Hematopoietic multipotent progenitor cell treated with erythropoietin and hydrocortisone succinate and interleukin-3 and kit ligand, for 4 days (in vitro differentiated cells): ENCODE results near the gene CSNK1G2.
A peak's percentile ranks its signal among the peaks of the same experiment; 100 is the strongest.

Source experiments
- DNase-seq: peaks from one replicate; pipeline ENCODE4 v3.0.0-alpha.2; 2015

CSNK1G2 gene

DNA sequence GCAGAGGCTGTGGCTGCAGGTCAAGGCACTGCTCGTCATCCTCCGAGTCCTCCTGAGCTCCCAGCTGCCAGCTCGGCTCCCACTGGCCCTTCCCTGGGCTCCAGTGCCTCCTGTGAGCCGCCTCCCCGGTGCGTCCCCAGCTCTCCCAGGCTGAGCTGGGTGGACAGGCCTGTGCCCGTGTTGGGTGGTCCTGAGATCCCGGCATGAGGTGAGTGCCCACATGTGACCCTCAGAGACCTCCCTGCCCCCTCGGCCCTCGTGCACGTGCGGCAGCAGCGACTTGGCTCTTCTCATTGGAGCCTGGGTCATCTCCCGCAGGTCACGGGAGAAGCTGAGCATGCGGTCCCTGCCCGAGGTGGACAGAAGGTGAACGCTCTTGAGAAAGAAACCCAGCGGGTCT lies 20.3 kb upstream of the CSNK1G2 start:
- DNase-seq, result no peak

DNA sequence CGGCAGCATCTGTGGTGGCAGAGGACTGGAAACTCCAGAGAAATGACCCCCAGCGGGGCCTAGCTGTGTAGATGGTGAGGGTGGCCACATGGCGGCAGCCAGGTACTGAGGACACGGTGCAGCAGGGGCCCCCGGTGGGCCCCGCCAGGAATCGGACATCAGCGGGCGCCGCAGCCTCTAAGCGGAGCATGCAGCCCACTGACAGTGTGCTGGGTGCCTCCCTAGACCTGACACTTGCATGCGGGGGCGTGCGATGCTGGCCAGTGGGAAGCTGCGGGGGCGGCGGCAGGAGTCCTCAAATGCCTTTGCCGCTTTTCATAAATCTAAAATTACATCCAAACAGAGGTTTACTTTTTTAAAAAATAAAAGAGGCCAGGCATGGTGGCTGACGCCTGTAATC lies 19.6 kb upstream of the CSNK1G2 start:
- DNase-seq, result no peak

DNA sequence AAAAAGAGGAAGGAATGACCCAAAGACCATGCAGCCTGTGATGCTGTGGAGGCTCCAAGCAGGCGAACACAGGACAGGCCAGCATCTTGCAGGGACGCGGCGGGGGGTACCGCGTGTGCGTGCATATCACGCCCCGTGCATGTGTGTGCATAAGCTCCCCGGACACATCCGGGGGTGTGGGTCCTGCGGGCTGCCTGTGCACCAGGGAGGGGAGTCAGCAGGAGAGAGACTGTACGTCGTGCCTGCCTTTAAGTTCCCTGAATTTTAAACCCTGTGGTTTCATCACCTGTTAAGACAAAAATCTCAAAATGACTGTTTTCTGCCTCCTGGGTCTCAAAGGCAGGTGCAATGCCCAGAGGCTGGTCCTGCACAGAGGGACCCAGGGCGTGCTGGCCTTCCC lies 19.1 kb upstream of the CSNK1G2 start:
- DNase-seq, result no peak

DNA sequence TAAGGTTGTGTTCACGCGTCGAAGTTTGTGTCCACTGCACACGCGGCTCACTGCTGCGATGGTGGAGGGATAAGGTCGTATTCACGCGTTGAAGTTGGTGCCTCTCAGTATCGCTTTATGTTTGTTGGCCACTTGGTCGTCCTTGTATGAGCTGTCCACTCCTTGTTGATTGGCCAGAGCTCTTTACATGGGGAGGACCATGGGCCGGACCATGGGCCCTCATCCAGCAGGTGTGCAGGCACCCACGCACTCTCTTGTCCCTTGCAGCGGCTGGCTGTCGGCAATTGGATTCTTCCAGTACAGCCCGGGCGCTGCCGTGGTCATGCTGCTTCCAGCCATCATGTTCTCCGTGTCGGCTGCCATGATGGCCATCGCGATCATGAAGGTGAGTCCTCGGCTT lies 18.2 kb upstream of the CSNK1G2 start:
- no peak for DNase-seq

DNA sequence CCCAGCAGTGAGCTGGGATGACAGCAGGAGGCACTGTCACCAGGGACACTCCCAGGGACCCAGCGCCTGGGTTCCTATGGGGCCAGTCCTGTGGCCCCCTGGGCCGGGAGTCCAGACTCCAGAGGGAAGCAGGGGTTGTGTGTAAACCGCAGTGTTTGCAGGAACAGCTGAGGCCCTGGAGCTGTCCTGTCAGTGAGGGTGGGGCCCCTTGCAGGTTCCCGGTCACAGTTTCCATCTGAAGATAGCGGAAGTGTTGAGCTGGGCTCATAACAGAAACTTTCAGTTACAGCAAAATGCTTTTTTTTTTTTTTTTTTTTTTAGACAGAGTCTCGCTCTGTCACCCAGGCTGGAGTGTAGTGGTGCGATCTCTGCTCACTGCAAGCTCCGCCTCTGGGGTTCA lies 17.7 kb upstream of the CSNK1G2 start:
- no peak for DNase-seq

DNA sequence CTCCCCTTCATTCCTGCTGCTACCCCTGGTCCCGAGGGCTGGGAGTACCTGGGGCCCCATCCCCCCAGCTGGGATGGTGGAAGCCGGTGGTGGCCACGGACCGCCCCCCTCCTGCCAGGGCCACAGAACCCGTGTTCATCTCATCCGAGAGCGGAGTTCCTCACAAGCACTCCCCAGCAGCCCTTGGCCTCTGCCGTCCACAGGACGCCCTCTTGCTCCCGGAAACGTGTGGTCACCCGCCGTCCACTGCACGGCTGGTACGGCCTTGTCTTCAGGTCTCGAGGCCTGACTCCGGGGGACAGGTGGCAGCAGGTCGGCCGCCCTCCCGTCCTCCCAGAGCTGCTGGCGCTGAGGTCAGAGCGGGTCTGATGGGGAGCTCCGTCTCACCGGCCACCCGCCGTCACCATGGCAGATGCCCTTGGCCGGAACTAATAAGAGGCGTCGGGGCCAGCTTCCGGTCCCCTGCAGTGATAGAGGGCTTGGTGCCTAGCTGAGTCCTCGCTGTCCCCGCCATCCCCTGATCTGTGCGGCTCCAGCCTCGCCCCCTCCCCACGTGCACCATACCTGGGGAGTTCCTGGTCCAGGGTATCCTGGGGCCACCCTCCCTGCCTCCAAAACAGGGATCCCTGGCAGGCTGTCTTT lies 16.5 kb upstream of the CSNK1G2 start:
- no peak for DNase-seq

DNA sequence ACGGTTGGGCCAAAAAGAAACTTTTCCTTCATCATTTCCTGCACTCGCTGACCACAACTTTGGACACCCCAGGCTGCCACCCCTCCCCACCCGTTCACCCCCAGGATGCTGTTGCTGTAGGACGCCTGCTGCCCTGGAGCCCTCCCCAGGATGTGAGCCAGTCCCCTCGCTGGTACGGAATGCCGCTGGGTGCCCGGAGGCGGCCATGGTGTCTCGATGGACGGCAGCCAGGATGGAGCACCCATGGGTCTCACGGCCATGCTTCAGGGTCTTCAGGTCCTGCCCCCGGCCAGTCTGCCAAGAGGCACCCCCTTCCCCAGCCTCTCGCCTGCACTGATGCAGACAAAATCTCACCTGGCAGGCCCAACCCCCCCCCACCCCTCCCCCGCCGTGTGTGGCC lies 15.4 kb upstream of the CSNK1G2 start:
- DNase-seq, result no peak

DNA sequence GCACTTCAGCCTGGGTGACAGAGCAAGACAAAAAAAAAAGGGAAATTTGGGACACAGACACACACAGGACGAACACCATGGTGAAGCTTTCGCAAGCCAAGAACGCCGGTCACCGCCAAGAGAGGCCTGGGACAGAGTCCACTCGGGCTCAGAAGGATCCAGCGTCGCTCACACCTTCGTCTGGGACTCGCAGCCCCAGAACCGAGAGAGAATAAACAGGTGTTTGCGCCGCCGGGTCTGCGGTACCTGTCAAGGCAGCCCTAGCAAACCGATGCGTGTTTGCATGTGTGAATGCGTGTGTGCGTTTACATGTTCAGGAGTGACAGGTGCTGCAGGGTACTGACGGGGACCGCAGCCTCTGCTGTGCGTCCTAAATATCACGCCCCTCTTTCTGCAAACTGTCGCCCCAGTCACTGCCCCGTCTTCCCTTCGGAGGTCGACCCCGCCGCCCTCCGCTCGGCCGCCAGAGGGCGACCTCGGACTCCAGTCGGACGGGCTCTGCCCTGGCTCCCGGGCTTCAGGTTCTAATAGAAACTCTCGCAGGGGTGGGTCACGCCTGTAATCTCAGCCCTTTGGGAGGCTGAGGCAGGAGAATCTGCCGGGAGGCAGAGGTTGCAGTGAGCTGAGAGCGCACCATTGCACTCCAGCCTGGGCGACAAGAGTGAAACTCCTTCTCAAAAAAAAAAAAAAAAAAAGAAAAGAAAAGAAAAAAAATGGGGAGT lies 11.8 kb upstream of the CSNK1G2 start:
- peak; percentile 92 for DNase-seq

DNA sequence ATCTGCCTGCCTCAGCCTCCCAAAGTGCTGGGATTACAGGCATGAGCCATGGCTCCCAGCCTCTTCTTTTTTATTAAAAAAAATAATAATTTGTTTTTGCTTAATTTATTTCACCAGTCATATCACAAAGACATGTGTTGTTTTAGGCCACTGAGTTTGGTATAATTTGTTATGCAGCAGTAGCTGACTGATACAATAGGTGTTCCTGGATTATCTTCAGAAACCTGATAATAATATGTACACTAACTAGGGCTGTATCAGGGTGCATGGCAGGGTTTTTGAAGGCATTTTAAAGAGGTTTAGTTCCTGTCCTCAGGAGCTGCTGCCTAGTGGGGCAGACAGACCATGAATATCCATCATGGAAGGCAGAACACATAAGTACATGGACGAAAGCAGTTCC lies 9.5 kb upstream of the CSNK1G2 start:
- DNase-seq, result no peak

DNA sequence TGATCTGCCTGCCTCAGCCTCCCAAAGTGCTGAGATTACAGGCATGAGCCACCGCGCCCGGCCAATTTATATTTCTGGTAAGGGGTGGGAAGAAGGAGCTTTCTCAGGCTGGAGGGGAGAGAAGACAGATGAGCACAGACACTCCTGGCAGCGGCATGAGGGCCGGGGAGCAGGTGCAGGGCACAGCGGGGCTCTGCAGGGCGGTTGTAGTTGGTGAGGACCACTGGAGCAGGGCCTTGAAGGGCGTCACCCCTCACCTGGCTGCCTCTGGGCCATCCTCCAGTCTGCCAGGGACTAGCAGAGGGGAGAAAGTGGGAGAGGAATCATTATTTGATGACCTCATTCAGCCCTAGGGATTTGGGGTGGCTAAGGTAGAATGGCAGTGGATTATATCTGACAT lies 8.6 kb upstream of the CSNK1G2 start:
- no peak for DNase-seq

DNA sequence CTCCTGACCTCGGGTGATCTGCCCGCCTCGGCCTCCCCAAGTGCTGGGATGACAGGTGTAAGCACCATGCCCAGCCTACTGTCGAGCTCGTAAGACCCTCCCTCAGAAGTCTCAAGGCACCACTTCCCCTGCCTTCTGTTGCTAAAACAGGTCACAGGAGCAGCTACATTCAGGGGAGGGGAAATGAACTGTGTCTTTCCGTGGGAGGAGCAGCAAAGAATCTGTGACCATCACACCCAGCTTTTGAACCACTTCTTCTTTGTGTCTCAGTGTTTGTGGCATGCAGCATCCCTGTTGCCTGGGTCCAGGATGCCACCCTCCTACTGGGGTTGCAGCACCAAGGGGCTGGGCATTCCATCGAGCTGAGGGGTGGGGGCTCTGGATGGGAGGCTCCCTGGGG lies 7.7 kb upstream of the CSNK1G2 start:
- no peak for DNase-seq

DNA sequence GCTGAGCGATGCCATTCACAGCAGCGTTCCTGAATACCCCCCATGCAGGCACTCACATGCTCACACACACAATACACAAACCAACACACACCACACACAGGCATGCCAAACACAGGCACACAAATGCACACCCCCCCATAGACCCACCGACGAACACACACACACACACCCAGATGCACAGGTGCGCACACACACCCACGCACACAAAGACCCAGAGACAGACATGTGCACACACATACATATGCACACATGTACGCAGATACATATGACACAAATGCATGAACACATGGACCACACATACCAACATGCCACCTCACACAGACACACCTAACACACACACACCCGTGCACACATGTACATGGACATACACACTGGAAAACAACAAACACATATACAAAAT lies 7.0 kb upstream of the CSNK1G2 start:
- DNase-seq, result no peak

DNA sequence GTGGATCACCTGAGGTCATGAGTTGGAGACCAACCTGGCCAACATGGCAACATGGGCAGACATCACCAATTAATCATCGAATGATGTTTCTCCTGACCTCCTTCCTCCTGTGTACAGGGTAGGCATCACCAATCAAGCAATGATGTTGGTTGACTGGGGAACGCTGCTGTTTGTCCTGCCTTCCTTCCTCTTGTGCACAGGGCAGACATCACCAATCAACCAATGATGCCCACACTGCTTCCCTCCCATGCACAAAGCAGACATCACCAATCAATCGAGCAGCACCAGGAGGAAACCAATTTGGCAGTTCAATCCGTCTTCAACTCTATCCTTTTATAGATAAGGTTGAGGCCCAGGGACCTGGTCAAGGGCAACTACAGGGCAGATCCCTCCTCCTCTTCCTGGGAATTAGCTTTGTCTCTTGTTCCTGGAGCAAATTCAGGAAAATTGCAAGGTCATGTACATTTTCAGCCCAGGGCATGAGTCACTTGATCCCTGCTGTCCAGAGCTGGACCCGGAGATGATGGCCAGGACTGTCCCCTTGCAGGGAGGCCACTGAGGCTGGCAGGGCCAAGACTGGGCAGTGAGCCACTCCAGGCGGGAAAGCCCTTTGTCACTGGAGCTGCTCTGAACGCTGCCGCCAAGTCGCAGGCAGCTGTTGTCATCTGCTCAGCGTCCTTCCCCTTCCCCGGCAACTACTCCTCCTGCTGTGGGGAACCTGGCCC lies 5.3 kb upstream of the CSNK1G2 start:
- peak; percentile 78 for DNase-seq

DNA sequence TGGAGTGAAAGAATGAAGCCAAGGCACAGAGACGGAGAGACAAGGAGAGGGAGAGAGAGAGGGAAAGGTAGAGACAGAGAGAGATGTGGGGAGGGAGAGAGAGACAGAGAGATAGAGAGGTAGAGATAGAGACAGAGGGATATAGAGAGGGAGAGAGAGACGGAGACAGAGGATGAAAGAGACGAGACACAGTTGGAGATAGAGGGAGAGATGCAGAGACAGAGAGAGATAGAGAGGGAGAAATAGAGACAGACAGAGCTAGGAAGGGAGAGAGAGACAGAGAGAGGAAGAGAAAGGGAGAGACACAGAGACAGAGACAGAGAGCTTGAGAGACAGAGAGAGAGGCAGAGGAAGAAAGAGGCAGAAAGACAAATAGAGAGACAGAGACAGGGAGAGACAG lies 4.5 kb upstream of the CSNK1G2 start:
- no peak for DNase-seq

DNA sequence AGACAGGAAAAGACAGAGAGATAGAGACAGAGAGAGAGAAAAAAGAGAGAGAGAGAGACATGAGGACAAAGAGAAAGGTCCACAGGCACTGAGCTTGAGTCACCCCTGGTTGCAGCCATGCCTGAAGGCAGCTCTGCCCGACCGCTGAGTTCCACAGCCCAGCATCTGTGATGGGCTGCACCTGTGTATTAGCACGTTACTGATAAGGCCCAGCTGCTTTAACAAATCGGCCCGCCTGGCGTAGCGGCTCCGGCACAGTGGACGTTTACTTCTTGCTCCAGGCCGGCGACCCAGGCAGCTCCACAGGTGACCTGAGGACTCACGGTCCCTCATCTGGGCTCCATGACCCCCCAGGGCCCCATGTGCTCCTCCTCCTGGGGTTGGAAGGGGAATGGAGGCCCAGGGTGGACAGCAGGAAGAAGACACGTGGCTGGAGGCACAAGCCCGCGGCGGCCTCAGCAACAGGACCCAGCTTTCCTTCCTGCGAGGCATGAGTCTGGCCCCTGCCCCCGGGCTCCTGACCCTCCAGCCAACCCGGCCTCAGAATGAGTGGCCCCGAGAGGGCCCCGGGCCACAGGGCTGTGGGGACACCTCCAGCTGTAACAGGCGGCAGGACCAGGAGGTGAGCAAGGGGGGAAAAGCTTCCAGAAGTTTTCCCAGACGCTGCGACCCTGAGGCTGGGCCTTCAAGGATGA lies 3.9 kb upstream of the CSNK1G2 start:
- DNase-seq, result no peak

DNA sequence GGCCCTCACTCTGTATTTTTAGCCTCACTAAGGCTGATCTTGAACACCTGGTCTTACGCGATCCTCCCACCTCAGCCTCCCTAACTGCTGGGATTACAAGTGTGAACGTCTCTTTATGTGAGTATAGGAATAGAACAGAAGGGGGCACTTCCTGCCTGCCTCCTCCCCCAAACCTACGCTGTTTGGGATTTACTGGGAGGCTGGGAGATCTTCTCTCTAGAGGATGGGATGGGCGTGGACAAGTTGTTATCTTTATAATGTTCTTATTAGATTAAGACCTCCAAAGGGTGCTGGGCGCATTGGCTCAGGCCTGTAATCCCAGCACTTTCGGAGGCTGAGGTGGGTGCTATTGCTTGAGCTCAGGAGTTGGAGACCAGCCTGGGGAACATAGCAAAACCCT lies 2.9 kb upstream of the CSNK1G2 start:
- no peak for DNase-seq

DNA sequence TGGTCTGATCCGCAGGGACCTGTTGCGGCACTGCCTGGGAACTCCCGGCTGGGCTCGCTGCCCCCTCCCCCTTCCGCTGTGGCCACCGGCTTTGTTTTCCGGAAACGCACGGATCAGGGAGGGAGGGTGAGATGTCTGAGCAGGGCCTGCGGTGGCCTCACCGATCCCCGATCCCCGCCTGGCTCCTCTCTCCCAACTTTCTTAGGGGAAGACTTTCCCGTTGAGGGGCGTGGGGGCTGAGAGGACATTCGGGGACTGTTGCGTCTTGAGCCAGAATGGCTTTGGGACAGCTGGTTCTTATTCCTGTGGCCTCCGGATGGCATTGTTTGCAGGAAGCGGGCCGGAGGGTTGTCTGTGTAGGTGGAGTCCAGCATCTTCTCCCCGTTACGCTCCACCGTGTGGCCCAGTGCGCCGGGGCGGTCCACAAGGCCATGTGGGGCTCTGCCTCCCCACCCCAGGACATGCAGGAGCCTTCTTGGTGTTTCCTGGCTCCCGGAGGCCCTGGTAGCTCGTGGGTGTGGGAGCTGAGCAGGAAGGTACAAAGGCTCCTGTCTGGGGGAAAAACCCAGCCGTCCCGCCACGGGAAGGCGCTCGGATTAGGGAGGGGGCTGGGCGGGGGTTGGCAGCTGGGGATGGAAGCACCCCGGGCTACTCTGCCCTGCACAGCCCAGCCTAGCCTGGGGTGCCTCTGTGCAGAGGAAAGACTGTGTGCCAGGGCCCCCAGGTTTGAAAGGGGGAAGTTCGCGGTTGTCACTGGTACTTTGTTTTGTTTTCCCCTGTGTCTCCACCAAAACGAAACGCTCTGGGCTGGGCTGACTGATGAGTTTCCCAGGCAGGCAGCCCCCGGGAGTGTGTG lies 1.3 kb downstream of the CSNK1G2 start:
- DNase-seq, result peak; percentile 86

DNA sequence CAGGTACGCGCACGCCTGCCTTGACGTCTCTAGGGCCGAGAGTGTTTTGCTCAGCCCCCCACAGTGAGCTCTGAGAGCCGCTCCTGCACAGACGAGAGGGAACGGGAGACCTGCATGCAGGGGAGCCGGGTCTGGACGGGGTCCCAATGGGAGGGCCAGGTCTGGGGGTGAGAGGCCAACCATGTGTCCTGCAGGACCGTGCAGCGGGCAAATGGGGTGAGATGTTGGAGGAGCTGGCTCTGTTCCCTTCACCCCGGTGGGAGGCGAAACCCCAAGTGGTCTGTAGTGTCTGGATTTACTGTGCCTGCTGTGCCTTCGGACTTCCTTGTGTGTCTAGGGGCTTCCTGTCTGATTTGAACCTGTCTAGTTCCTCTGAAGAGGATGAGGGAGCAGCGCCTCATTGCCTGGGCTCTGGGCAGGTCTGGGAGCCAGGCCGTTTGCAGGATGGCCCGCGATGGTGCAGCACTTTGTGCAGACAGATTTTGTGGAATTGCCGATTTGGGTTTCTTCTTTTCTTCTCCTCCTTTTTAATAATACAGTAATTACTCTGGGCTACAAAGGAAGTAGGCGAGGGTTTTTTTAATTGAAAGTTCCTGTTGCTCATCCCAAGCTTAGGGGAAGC lies 2.1 kb downstream of the CSNK1G2 start:
- DNase-seq, result peak; percentile 44

DNA sequence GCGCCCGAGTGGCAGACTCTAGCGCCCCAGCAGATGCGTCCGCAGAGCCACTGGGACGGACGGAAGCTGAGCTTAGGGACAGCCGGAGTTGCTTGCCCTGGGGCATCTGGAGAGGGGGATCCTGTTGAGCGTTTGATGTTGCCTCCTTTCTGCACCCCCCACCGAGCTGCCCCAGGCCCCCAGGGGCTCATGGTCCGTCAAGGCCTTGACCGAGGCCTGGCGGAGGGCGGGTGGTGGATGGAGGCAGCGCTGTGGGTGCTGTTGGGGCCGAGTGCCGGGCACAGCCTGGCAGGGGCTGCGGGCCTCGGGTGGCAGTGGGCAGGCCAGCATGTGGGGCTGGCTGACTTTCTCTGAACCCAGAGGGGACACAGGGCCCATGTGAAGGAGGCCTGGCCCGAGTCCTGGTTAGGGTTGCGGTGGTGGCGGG lies 2.7 kb downstream of the CSNK1G2 start:
- DNase-seq, result no peak

DNA sequence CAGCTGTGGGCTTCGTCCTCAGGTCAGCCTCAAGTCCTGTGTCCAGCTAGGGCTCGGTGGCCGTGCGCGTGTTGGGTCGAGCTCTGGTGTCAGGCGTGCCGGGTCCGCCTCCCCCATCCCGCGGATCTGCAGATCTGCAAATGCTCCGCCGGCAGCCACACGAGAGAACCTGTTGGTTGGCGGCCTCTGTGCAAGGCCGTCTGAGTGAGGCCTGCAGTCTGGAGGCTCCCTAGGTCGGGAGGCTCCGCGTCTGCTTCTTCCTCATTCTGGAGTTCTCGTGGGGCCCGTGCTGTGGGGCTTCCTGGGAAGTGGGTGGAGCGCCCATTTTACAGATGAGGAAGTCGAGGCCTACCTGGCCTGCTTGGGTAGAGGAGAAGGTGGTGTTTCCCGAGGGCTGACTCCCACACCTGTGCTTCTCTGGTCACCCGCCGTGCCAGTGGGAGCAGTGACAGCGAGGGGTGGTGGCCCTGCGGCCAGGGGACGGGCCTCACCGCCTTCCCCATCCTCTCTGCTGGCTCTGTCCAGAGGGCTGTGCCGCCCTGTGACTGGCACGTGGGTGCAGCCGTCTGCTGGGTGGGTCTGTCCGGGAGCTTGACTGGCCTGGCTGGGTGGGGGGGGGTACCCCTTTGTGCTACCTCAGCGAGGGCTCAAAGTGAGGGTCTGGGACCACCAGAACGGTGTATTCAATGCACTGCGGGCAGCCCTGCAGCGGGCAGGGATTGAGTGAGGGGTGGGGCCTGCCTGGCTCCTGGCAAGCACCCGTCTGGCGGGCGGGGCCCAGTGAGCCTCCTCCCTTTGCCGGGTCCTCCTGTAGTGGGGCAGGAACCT lies 3.3 kb downstream of the CSNK1G2 start:
- peak; percentile 43 for DNase-seq

DNA sequence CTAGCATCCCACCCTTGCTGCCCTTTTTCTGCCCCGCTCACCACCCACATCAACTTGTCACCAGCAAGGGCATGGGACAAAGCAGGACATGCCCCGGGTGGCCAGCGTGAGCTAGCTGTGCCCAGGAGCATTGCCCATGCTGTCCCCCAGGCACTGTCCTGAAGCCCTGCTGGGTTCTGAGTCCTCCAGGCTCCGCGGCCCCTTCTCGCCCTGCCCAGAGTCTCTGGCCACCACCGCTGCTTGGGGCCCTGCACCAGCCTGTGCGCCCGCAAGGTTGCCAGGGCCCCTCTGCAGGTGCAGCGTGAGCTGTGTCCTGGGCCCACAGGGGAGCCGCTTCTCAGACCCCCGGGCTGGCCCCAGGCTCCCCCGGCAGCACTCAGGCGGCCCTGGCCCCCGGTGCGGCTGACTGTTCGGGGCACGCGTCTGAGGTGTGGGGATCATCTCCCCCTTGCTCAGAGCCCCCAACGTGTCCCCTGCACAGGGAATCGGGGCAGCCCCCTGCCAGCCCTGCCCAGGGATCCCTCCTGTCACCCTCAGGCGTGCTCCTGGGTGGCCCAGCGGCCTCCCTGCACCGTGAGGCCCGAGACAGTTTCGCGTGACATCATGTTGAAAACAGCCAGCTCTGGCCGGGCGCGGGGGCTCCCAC lies 4.1 kb downstream of the CSNK1G2 start:
- DNase-seq, result no peak
